WTC11 (cell line): ENCODE measurements around the gene PPP1R3D. TPM values are rescaled to one million over a fixed set of nuclear protein-coding genes. Genes with fewer than 3 reads are reported as not detected.

ENCODE experiments used
- ATAC-seq: fragments of 200-7000 bp; cut with Tn5 transposase; 2 replicates; pipeline ENCODE4 v1.10.0; 2021; ENCODE audit warnings: mild to moderate bottlenecking, moderate library complexity
- CTCF ChIA-PET: fragments of 300-600 bp; sonication (Branson Sonifier 250); formaldehyde crosslinking; loops from one replicate; lab custom pipeline; 2021; ENCODE audit warnings: antibody characterized with exemption; lab: Charles Lee
- POLR2A ChIA-PET: fragments of 350-600 bp; sonication (Branson Sonifier 250); formaldehyde crosslinking; loops from one replicate; lab custom pipeline; 2021; ENCODE audit warnings: antibody characterized with exemption; lab: Charles Lee
- DNase-seq: peaks from one replicate; pipeline ENCODE4 v3.0.0; 2021; ENCODE audit warnings: low spot score
- H3K27ac Mint-ChIP-seq: 2 replicates; pipeline ENCODE4 v1.8.0; 2021; ENCODE audit warnings: mixed read lengths
- H3K27me3 Mint-ChIP-seq: 2 replicates; pipeline ENCODE4 v1.8.0; 2021; ENCODE audit warnings: low read depth, mild to moderate bottlenecking, moderate library complexity, mixed read lengths
- H3K36me3 Mint-ChIP-seq: 2 replicates; pipeline ENCODE4 v1.8.0; 2021; ENCODE audit warnings: mixed read lengths
- H3K4me1 Mint-ChIP-seq: 2 replicates; pipeline ENCODE4 v1.8.0; 2022; ENCODE audit warnings: mixed read lengths
- H3K4me3 Mint-ChIP-seq: 2 replicates; pipeline ENCODE4 v1.8.0; 2021; ENCODE audit warnings: mild to moderate bottlenecking, moderate library complexity, mixed read lengths
- H3K9me3 Mint-ChIP-seq: 2 replicates; pipeline ENCODE4 v1.8.0; 2021; ENCODE audit warnings: mixed read lengths
- AFF4 ChIP-seq: sonication (generic); formaldehyde crosslinking; IDR thresholded peaks from 2 replicates; pipeline ENCODE4 v1.8.1; 2023; ENCODE audit warnings: mild to moderate bottlenecking, missing genetic modification reagents, borderline replicate concordance
- CTCF ChIP-seq: fragments of 200-600 bp; IDR thresholded peaks from 2 replicates; pipeline ENCODE4 v1.8.0; 2022; ENCODE audit warnings: antibody characterized with exemption
- ELF4 ChIP-seq: sonication (generic); formaldehyde crosslinking; IDR thresholded peaks from 2 replicates; pipeline ENCODE4 v1.8.1; 2022; ENCODE audit warnings: low read depth, mild to moderate bottlenecking, moderate library complexity, missing genetic modification reagents
- ESRRA ChIP-seq: sonication (generic); formaldehyde crosslinking; IDR thresholded peaks from 2 replicates; pipeline ENCODE4 v1.8.1; 2022; ENCODE audit warnings: mild to moderate bottlenecking, missing genetic modification reagents, borderline replicate concordance
- FOXP1 ChIP-seq: sonication (generic); formaldehyde crosslinking; IDR thresholded peaks from 2 replicates; pipeline ENCODE4 v1.8.0; 2022; ENCODE audit warnings: missing genetic modification reagents, mild to moderate bottlenecking, moderate library complexity, borderline replicate concordance
- GABPB1 ChIP-seq: sonication (generic); formaldehyde crosslinking; IDR thresholded peaks from 2 replicates; pipeline ENCODE4 v1.8.1; 2023; ENCODE audit warnings: mild to moderate bottlenecking, missing genetic modification reagents
- GRHL2 ChIP-seq: fragments of 250-450 bp; sonication (Bioruptor Pico); IDR thresholded peaks from 2 replicates; pipeline ENCODE4 v1.8.0; 2022; ENCODE audit warnings: mild to moderate bottlenecking, moderate library complexity; ENCODE audit not compliant: insufficient replicate concordance, severe bottlenecking
- IRF2 ChIP-seq: sonication (generic); formaldehyde crosslinking; IDR thresholded peaks from 2 replicates; pipeline ENCODE4 v1.8.0; 2022; ENCODE audit warnings: low read depth, missing genetic modification reagents, borderline replicate concordance
- JUN ChIP-seq: sonication (generic); formaldehyde crosslinking; IDR thresholded peaks from 2 replicates; pipeline ENCODE4 v1.8.0; 2023; ENCODE audit warnings: mild to moderate bottlenecking, missing genetic modification reagents
- KAT7 ChIP-seq: sonication (generic); formaldehyde crosslinking; IDR thresholded peaks from 2 replicates; pipeline ENCODE4 v1.8.1; 2023; ENCODE audit warnings: missing genetic modification reagents, mild to moderate bottlenecking, borderline replicate concordance
- NFATC4 ChIP-seq: fragments of 250-450 bp; sonication (Bioruptor Pico); IDR thresholded peaks from 2 replicates; pipeline ENCODE4 v1.9.0; 2021; ENCODE audit warnings: mild to moderate bottlenecking
- NR2C2 ChIP-seq: sonication (generic); formaldehyde crosslinking; IDR thresholded peaks from 2 replicates; pipeline ENCODE4 v1.8.0; 2022; ENCODE audit warnings: mild to moderate bottlenecking, missing genetic modification reagents
- OVOL2 ChIP-seq: fragments of 250-450 bp; sonication (Bioruptor Pico); IDR thresholded peaks from 2 replicates; pipeline ENCODE4 v1.9.0; 2021; ENCODE audit warnings: mild to moderate bottlenecking, borderline replicate concordance
- PRDM15 ChIP-seq: sonication (generic); formaldehyde crosslinking; IDR thresholded peaks from 2 replicates; pipeline ENCODE4 v1.8.0; 2022; ENCODE audit warnings: missing genetic modification reagents
- PRRX2 ChIP-seq: fragments of 250-450 bp; sonication (Bioruptor Pico); IDR thresholded peaks from 2 replicates; pipeline ENCODE4 v1.8.0; 2021; ENCODE audit warnings: mild to moderate bottlenecking
- TEAD1 ChIP-seq: sonication (generic); formaldehyde crosslinking; IDR thresholded peaks from 2 replicates; pipeline ENCODE4 v1.8.0; 2022; ENCODE audit warnings: mild to moderate bottlenecking, missing genetic modification reagents
- ZNF219 ChIP-seq: sonication (generic); formaldehyde crosslinking; IDR thresholded peaks from 2 replicates; pipeline ENCODE4 v1.8.0; 2023; ENCODE audit warnings: missing genetic modification reagents, mild to moderate bottlenecking, borderline replicate concordance
- ZSCAN18 ChIP-seq: fragments of 250-450 bp; sonication (Bioruptor Pico); IDR thresholded peaks from 2 replicates; pipeline ENCODE4 v2.1.2; 2022; ENCODE audit warnings: mild to moderate bottlenecking, moderate library complexity
- total RNA-seq: library from RNA; stranded (reverse); gene quantifications from 3 replicates; pipeline ENCODE4 v1.2.3, GENCODE V29; 2021
- TF ChIP-seq, protein P1 (sequence below): sonication (generic); formaldehyde crosslinking; IDR thresholded peaks from 2 replicates; pipeline ENCODE4 v1.8.0; 2022; ENCODE audit warnings: mild to moderate bottlenecking, missing genetic modification reagents

Gene PPP1R3D
- total RNA-seq, 1 experiment from 2014 or later, result 2.4 TPM

- no peak for TF ChIP-seq OVOL2 (CRISPR knock-in tag)
- Mint-ChIP-seq H3K27ac (no peak overlapping the region), H3K4me1 (no peaks in the 10 kb centered on the region), H3K36me3 (no peaks in the 10 kb centered on the region), H3K9me3 (peaks cover 3% of the 10 kb centered on the region; the same call in 1 of the 2 replicates), H3K4me3 (no peak overlapping the region), H3K27me3 (peaks cover 16% of the 10 kb centered on the region)
- no peak for ATAC-seq
- ChIA-PET POLR2A (no interaction called here), CTCF (no interaction called here)
- no peak for DNase-seq
Observed at GRCh38 chr20:59911041-59911440, 29.1 kb downstream of the PPP1R3D start.

DNA sequence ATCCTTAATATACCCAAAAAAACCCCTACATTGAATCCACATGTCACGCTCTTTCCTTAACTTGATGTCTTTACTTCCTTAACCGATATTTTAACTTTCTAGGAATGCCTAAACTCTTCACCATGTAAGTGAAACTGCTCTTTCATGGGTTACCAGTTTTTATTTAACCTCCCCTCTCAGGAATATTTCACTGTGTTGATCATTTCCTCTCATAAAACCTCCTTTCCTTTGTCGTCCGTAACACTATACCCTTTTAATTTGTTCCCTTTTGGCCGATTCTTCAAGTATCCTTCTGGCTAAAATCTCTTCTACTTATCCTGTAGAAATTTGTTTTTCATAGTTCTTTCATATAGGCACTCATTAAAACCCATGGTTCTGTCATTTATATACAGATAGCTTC lies 31.2 kb downstream of the PPP1R3D start:
- no peaks in the 10 kb centered on the region for H3K36me3 Mint-ChIP-seq
- no peak for ATAC-seq
- POLR2A ChIA-PET, result no interaction called here
- H3K4me1 Mint-ChIP-seq, result no peaks in the 10 kb centered on the region
- TF ChIP-seq ESRRA (no peak), IRF2 (CRISPR knock-in tag) (no peak), JUN (CRISPR knock-in tag) (no peak), PRRX2 (CRISPR knock-in tag) (no peak), GABPB1 (CRISPR knock-in tag) (no peak), GRHL2 (CRISPR knock-in tag) (no peak), ZSCAN18 (CRISPR knock-in tag) (no peak), FOXP1 (no peak), AFF4 (CRISPR knock-in tag) (no peak)
- TF ChIP-seq, all 79 proteins: peak for 0
- no peak overlapping the region for H3K4me3 Mint-ChIP-seq
- peaks cover 35% of the 10 kb centered on the region for H3K27me3 Mint-ChIP-seq
- peaks cover 3% of the 10 kb centered on the region; the same call in 1 of the 2 replicates for H3K9me3 Mint-ChIP-seq
- DNase-seq, result no peak
- no peak overlapping the region for H3K27ac Mint-ChIP-seq
- CTCF ChIA-PET, result no interaction called here

DNA sequence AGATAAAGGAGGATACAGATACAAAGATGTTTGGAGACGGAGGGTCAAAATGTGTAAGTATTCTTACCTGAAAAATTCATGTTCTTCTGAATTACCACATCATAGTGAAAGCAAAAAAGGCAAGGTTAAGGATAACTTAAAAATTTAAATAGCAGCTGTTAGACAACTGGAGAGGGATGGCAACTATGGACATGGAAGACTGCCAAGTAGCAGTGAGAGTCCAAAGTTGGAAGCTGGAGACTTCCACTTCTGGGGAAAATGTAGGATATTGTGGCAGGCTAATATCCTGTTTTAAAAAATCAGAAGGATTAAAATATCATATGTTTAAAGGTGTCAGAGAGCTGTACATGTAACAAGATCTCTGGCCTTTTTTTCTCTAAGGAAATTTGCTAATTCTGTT lies 36.5 kb downstream of the PPP1R3D start:
- peaks cover 4% of the 10 kb centered on the region; the same call in 1 of the 2 replicates for H3K4me1 Mint-ChIP-seq
- ChIA-PET POLR2A (no interaction called here), CTCF (no interaction called here)
- ATAC-seq, result no peak
- H3K9me3 Mint-ChIP-seq, result peaks cover 3% of the 10 kb centered on the region; the same call in 1 of the 2 replicates
- no peaks in the 10 kb centered on the region for H3K36me3 Mint-ChIP-seq
- no peak overlapping the region for H3K27ac Mint-ChIP-seq
- DNase-seq, result no peak
- peaks cover 54% of the 10 kb centered on the region for H3K27me3 Mint-ChIP-seq
- no peak overlapping the region for H3K4me3 Mint-ChIP-seq
- no peak for TF ChIP-seq ZNF219
- TF ChIP-seq, protein P1, sequence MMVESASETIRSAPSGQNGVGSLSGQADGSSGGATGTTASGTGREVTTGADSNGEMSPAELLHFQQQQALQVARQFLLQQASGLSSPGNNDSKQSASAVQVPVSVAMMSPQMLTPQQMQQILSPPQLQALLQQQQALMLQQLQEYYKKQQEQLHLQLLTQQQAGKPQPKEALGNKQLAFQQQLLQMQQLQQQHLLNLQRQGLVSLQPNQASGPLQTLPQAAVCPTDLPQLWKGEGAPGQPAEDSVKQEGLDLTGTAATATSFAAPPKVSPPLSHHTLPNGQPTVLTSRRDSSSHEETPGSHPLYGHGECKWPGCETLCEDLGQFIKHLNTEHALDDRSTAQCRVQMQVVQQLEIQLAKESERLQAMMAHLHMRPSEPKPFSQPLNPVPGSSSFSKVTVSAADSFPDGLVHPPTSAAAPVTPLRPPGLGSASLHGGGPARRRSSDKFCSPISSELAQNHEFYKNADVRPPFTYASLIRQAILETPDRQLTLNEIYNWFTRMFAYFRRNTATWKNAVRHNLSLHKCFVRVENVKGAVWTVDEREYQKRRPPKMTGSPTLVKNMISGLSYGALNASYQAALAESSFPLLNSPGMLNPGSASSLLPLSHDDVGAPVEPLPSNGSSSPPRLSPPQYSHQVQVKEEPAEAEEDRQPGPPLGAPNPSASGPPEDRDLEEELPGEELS (CRISPR knock-in tag), result no peak
- no peak for TF ChIP-seq KAT7 (CRISPR knock-in tag)
- no peak for TF ChIP-seq ESRRA
- TF ChIP-seq CTCF, result no peak
- no peak for TF ChIP-seq ELF4 (CRISPR knock-in tag)
- TF ChIP-seq NFATC4 (CRISPR knock-in tag), result no peak
- no peak for TF ChIP-seq TEAD1 (CRISPR knock-in tag)
- TF ChIP-seq PRDM15 (CRISPR knock-in tag), result no peak
- TF ChIP-seq NR2C2 (CRISPR knock-in tag), result no peak
